Epithelial cell of esophagus (primary cell): Measurements from ENCODE around the gene GALM.

Experiments used
- DNase-seq: peaks from one replicate; pipeline ENCODE4 v3.0.0; 2010; ENCODE audit warnings: low read depth
- H3K4me3 ChIP-seq: 2 replicates; pipeline ENCODE4 v1.5.1; 2011; ENCODE audit warnings: mild to moderate bottlenecking, low read length, control low read depth
- TF ChIP-seq, protein P1 (sequence below): IDR thresholded peaks from 2 replicates; pipeline ENCODE4 v1.5.1; 2011; ENCODE audit warnings: low read depth, mild to moderate bottlenecking, low read length, control low read depth, inconsistent platforms; ENCODE audit not compliant: insufficient read depth; ENCODE audit errors: missing control alignments

The GALM gene

DNA sequence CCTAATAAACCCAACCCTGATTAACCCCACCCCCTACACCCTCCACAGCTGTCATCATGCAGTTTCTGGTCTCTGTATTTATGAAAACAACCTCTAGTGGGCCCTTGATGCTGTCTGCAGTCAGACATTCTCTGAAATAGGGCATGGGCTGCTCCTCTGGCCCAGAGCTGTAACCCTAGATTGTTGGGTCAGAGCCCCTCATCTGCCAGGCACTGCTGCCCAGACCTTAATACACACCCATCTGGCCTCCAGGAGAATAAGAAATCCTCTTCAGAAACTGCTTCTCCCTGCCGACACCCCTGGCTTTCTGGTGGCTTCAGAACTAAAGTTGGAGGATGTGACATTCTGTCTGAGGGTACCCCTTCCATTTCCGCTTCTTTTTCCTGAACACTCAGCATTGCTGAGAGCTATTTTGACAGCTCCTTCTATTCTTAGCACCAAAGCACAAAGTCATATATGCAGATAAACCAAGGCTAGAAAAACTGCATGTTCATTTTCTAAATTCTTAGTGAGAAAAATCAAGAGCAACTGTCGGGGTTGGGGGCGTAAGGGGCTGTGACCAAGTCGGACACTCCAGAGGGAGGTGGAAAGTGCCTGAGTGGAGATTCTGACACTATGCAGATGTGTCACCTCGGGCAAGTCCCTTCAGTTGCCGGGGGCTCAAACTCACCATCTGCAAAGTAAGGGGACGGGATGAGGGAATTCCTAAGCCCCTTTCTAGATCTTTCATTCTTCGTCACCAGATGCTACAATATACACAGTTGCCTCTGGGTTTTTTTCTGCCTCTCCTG lies 56.6 kb downstream of the GALM start:
- TF ChIP-seq, protein P1, sequence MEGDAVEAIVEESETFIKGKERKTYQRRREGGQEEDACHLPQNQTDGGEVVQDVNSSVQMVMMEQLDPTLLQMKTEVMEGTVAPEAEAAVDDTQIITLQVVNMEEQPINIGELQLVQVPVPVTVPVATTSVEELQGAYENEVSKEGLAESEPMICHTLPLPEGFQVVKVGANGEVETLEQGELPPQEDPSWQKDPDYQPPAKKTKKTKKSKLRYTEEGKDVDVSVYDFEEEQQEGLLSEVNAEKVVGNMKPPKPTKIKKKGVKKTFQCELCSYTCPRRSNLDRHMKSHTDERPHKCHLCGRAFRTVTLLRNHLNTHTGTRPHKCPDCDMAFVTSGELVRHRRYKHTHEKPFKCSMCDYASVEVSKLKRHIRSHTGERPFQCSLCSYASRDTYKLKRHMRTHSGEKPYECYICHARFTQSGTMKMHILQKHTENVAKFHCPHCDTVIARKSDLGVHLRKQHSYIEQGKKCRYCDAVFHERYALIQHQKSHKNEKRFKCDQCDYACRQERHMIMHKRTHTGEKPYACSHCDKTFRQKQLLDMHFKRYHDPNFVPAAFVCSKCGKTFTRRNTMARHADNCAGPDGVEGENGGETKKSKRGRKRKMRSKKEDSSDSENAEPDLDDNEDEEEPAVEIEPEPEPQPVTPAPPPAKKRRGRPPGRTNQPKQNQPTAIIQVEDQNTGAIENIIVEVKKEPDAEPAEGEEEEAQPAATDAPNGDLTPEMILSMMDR, result no peak
- no peak for DNase-seq
- H3K4me3 ChIP-seq, result no peak overlapping the region

DNA sequence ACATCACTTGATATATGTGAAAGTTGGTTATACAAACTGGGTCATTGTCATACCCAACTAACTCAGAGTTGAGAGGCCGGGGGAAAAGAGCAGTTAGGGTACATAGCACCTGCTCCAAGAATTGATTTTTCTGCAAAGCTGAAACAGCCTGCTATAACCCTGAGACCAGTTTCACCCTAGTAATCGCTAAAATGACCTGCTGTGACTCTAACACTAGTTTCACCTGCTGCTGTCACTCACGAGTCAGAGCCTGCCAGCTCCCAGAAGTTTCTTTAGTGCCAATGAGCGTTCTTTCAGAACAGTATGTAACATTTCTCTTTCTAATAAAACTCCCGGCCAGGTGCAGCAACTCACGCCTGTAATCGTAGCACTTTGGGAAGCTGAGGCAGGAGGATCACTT lies 57.3 kb downstream of the GALM start:
- H3K4me3 ChIP-seq, result no peak overlapping the region
- DNase-seq, result no peak
- TF ChIP-seq, protein P1, result no peak

DNA sequence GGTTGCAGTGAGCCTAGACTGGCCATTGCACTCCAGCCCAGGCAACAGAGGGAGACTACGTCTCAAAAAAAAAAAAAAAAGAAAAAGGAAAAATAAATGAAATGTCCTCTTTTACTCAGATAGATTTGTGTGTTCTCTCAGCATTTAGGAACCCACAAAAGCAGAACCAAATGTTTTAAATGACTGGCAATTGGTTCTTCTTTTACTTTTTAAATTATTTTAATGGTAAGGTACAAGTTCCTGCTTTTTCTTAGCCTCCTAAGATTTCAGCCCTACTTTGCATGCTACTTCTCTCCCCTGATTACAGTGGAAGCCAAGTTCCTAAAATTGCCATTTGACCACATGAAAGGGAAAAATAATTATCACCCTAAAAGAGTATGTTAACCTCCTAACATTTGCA lies 61.7 kb downstream of the GALM start:
- H3K4me3 ChIP-seq, result no peak overlapping the region
- TF ChIP-seq, protein P1, result no peak
- no peak for DNase-seq

DNA sequence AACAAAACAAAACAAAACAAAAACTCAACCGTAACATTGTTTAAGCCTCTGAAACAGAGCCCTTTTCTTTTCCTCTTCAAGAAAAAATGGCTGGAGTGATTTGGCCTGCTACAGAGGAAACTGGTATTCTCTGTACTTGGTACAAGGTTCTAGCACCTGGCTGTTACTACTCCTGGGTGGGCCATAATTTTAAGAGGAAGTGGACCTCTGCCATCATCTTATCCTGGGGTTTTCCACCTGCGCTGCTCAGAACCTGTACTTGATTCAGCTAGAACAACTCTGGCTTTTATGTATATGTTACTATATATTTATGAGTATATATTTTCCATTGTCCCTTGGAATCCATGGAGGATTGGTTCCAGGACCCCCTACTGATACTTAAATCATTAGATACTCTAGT lies 62.8 kb downstream of the GALM start:
- no peak overlapping the region for H3K4me3 ChIP-seq
- no peak for DNase-seq
- TF ChIP-seq, protein P1, result no peak

DNA sequence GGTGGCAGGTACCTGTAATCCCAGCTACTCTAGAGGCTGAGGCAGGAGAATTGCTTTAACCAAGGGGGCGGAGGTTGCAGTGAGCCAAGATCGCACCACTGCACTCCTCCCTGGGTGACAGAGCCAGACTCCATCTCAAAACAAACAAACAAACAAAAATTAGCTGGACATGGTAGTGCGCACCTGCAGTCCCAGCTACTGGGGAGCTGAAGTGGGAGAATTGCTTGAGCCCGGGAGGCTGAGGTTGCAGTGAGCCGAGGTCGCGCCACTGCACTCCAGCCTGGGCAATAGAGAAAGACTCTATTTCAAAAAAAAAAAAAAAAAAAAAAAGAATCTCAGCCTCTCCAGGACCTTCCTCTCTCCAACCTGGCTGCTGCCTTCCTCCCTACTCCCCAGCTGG lies 65.2 kb downstream of the GALM start:
- DNase-seq, result no peak
- TF ChIP-seq, protein P1, result no peak
- no peak overlapping the region for H3K4me3 ChIP-seq

DNA sequence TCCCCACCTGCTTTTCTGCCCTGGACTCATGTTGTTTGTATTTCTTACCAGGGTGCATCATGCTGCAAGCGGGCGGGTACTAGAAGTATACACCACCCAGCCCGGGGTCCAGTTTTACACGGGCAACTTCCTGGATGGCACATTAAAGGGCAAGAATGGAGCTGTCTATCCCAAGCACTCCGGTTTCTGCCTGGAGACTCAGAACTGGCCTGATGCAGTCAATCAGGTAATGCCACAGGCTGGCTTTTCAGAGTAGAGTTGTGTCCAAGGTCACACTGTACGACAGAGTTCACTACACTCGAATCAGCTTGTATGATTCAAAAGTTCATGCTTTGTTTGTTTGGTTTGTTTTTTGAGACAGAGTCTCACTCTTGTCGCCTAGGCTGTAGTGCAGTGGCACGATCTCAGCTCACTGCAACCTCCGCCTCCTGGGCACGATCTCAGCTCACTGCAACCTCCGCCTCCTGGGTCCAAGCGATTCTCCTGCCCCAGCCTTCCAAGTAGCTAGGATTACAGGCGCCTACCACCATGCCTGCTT lies 65.8 kb downstream of the GALM start:
- DNase-seq, result no peak
- TF ChIP-seq, protein P1, result no peak
- H3K4me3 ChIP-seq, result no peak overlapping the region
